Astrocyte (in vitro differentiated cells and primary cell): Measurements from ENCODE around the gene ZDHHC8. TPM values are rescaled to one million over a fixed set of nuclear protein-coding genes. Genes with fewer than 3 reads are reported as not detected.
A peak's percentile ranks its signal among the peaks of the same experiment; 100 is the strongest.

Source experiments
- DNase-seq: peaks from one replicate; pipeline ENCODE4 v3.0.0-alpha.2; 2010; ENCODE audit warnings: low read depth
- FAIRE-seq: peaks from 2 replicates; lab custom pipeline; 2011; peaks lifted over from hg19 to GRCh38; lab: Jason Lieb, UNC
- H2AFZ ChIP-seq: 2 replicates; pipeline ENCODE4 v1.6.0; 2012; ENCODE audit warnings: low read depth, low read length, inconsistent platforms
- H3K27ac ChIP-seq: 2 replicates; pipeline ENCODE4 v1.5.1; 2011; ENCODE audit warnings: low read depth, low read length, inconsistent platforms
- H3K27me3 ChIP-seq: 2 replicates; pipeline ENCODE4 v1.6.0; 2011; ENCODE audit warnings: low read length, inconsistent platforms; ENCODE audit not compliant: insufficient read depth
- H3K36me3 ChIP-seq: 2 replicates; pipeline ENCODE4 v1.5.1; 2011; ENCODE audit warnings: low read length, inconsistent platforms; ENCODE audit not compliant: insufficient read depth
- H3K4me1 ChIP-seq: 2 replicates; pipeline ENCODE4 v1.5.1; 2011; ENCODE audit warnings: low read length, inconsistent platforms; ENCODE audit not compliant: insufficient read depth
- H3K4me2 ChIP-seq: 2 replicates; pipeline ENCODE4 v1.6.0; 2012; ENCODE audit warnings: low read length, inconsistent platforms
- H3K4me3 ChIP-seq: 2 replicates; pipeline ENCODE4 v1.5.1; 2011; ENCODE audit warnings: low read depth, mild to moderate bottlenecking, low read length, inconsistent platforms; ENCODE audit not compliant: insufficient read depth
- H3K79me2 ChIP-seq: 2 replicates; pipeline ENCODE4 v1.6.0; 2012; ENCODE audit warnings: mild to moderate bottlenecking, low read length, inconsistent platforms; ENCODE audit not compliant: insufficient read depth
- H3K9ac ChIP-seq: 2 replicates; pipeline ENCODE4 v1.6.0; 2012; ENCODE audit warnings: mild to moderate bottlenecking, low read length, inconsistent platforms
- H3K9me3 ChIP-seq: 2 replicates; pipeline ENCODE4 v1.5.1; 2012; ENCODE audit warnings: low read depth, mild to moderate bottlenecking, low read length, inconsistent platforms; ENCODE audit not compliant: insufficient read depth
- H4K20me1 ChIP-seq: 2 replicates; pipeline ENCODE4 v1.6.0; 2012; ENCODE audit warnings: low read length, inconsistent platforms; ENCODE audit not compliant: insufficient read depth
- H3K27ac Mint-ChIP-seq: one replicate; pipeline ENCODE4 v1.8.0; 2021; ENCODE audit warnings: mild to moderate bottlenecking, mixed read lengths; ENCODE audit not compliant: unreplicated experiment
- H3K27me3 Mint-ChIP-seq: one replicate; pipeline ENCODE4 v1.8.0; 2021; ENCODE audit warnings: low read depth, mixed read lengths; ENCODE audit not compliant: unreplicated experiment
- H3K36me3 Mint-ChIP-seq: one replicate; pipeline ENCODE4 v1.8.0; 2021; ENCODE audit warnings: low read depth, mixed read lengths; ENCODE audit not compliant: unreplicated experiment
- H3K4me1 Mint-ChIP-seq: one replicate; pipeline ENCODE4 v1.8.0; 2021; ENCODE audit warnings: low read depth, mixed read lengths; ENCODE audit not compliant: unreplicated experiment
- H3K4me3 Mint-ChIP-seq: one replicate; pipeline ENCODE4 v1.8.0; 2021; ENCODE audit warnings: mild to moderate bottlenecking, moderate library complexity, mixed read lengths; ENCODE audit not compliant: unreplicated experiment
- H3K9me3 Mint-ChIP-seq: one replicate; pipeline ENCODE4 v1.8.0; 2021; ENCODE audit warnings: mild to moderate bottlenecking, mixed read lengths; ENCODE audit not compliant: unreplicated experiment
- CTCF ChIP-seq: IDR thresholded peaks from 2 replicates; pipeline ENCODE4 v1.5.1; 2011; ENCODE audit warnings: low read depth, mild to moderate bottlenecking, inconsistent platforms, low read length, moderate library complexity; ENCODE audit not compliant: insufficient read depth
- EZH2 ChIP-seq: IDR thresholded peaks from 2 replicates; pipeline ENCODE4 v1.6.1; 2012; ENCODE audit warnings: mild to moderate bottlenecking, low read length, inconsistent platforms; ENCODE audit not compliant: insufficient read depth
- total RNA-seq: library from RNA; stranded (reverse); gene quantifications from 2 replicates; pipeline ENCODE4 v1.2.1, GENCODE V29; 2021

The ZDHHC8 gene
- total RNA-seq, 1 donor from 2014 or later, result 88.3 TPM

DNA sequence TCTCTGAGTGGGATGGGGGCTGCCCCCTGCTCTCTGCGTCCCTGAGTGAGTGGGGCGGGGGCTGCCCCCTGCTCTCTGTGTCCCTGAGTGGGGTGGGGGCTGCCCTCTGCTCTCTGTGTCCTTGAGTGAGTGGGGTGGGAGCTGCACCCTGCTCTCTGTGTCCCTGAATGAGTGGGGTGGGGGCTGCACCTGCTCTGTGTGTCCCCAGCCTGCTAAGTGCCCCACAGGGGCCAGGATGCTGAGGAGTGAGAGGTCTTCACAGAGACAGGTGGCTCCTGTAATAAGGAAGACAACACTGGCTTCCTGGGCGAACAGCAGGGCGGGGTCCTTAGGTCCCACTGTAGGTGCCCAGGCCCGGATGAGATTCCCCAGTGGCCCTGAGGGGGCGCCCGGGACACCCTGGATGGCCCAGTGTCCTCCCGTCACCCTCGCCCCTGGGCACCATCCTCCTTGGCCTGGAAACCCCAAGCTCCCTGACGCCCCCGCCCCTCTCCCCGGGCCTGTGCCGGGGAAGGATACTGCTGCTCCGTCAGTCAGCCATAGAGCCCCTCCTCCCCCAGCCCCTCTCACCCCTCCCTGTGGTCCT is 23.1 kb downstream of the ZDHHC8 start:
- H3K79me2 ChIP-seq, result no peaks in the 10 kb centered on the region
- Mint-ChIP-seq H3K27ac (peak overlapping the region; percentile 53), H3K27me3 (peaks cover 7% of the 10 kb centered on the region), H3K4me3 (no peak overlapping the region), H3K4me1 (no peaks in the 10 kb centered on the region), H3K36me3 (no peaks in the 10 kb centered on the region), H3K9me3 (no peaks in the 10 kb centered on the region)
- DNase-seq (no peak), FAIRE-seq (no peak)
- H3K9ac ChIP-seq, result peak overlapping the region; percentile 57
- H4K20me1 ChIP-seq, result no peaks in the 10 kb centered on the region
- H3K9me3 ChIP-seq, result no peaks in the 10 kb centered on the region
- TF ChIP-seq CTCF, result no peak
- H3K27me3 ChIP-seq, result no peaks in the 10 kb centered on the region
- peak overlapping the region; percentile 39 for H3K4me3 ChIP-seq
- H2AFZ ChIP-seq, result no peak overlapping the region
- peak overlapping the region; percentile 84 for H3K4me2 ChIP-seq
- H3K4me1 ChIP-seq, result no peaks in the 10 kb centered on the region
- no peaks in the 10 kb centered on the region for H3K36me3 ChIP-seq
- no peak overlapping the region for H3K27ac ChIP-seq

- TF ChIP-seq CTCF (no peak), EZH2 (no peak)
- Histone ChIP-seq H3K27ac (no peak overlapping the region), H3K36me3 (no peaks in the 10 kb centered on the region), H2AFZ (no peak overlapping the region), H3K27me3 (peaks cover 4% of the 10 kb centered on the region), H3K9me3 (no peaks in the 10 kb centered on the region), H3K4me3 (peak overlapping the region; percentile 39), H3K9ac (peak overlapping the region; percentile 57), H4K20me1 (no peaks in the 10 kb centered on the region), H3K4me2 (peak overlapping the region; percentile 84), H3K79me2 (no peaks in the 10 kb centered on the region), H3K4me1 (no peaks in the 10 kb centered on the region)
- no peaks in the 10 kb centered on the region for H3K4me1 Mint-ChIP-seq
- peaks cover 11% of the 10 kb centered on the region for H3K27me3 Mint-ChIP-seq
- no peaks in the 10 kb centered on the region for H3K36me3 Mint-ChIP-seq
- DNase-seq, result peak; percentile 55
- H3K27ac Mint-ChIP-seq, result no peak overlapping the region
- H3K9me3 Mint-ChIP-seq, result no peaks in the 10 kb centered on the region
- no peak overlapping the region for H3K4me3 Mint-ChIP-seq
- no peak for FAIRE-seq
Measured at GRCh38 chr22:20155330-20156041, 23.9 kb downstream of the ZDHHC8 start.

GRCh38 chr22:20156042-20156389 is 24.4 kb downstream of the ZDHHC8 start:
- Histone ChIP-seq H2AFZ (no peak overlapping the region), H3K27ac (no peak overlapping the region), H3K27me3 (peaks cover 4% of the 10 kb centered on the region), H3K4me1 (no peaks in the 10 kb centered on the region), H3K9me3 (no peaks in the 10 kb centered on the region), H3K36me3 (no peaks in the 10 kb centered on the region), H3K4me2 (no peak overlapping the region), H3K79me2 (no peaks in the 10 kb centered on the region), H4K20me1 (no peaks in the 10 kb centered on the region), H3K4me3 (no peak overlapping the region), H3K9ac (no peak overlapping the region)
- peaks cover 13% of the 10 kb centered on the region for H3K27me3 Mint-ChIP-seq
- DNase-seq (no peak), FAIRE-seq (no peak)
- H3K4me1 Mint-ChIP-seq, result no peaks in the 10 kb centered on the region
- TF ChIP-seq EZH2 (no peak), CTCF (no peak)
- H3K4me3 Mint-ChIP-seq, result no peak overlapping the region
- no peak overlapping the region for H3K27ac Mint-ChIP-seq
- no peaks in the 10 kb centered on the region for H3K36me3 Mint-ChIP-seq
- no peaks in the 10 kb centered on the region for H3K9me3 Mint-ChIP-seq
